OCI-LY1 (cell line): ENCODE results near the gene CCL28.

Experiments used
- CTCF ChIP-seq: fragments of 200-600 bp; sonication (generic), shearing (Covaris generic); IDR thresholded peaks from 2 replicates; pipeline ENCODE4 v1.5.1; 2017; ENCODE audit warnings: mild to moderate bottlenecking, antibody characterized with exemption, low read length, moderate library complexity, mixed read lengths
- EZH2 ChIP-seq: fragments of 200-600 bp; sonication (generic), shearing (Covaris generic); IDR thresholded peaks from 2 replicates; pipeline ENCODE4 v1.8.0; 2017; ENCODE audit warnings: borderline replicate concordance, mixed run types, mild to moderate bottlenecking, antibody characterized with exemption, low read length, moderate library complexity, mixed read lengths

GRCh38 chr5:43367453-43367852 lies 44.7 kb downstream of the CCL28 start:
- TF ChIP-seq CTCF, result no peak
- TF ChIP-seq EZH2, result no peak
